Activated CD8-positive, alpha-beta memory T cell treated with anti-CD3 and anti-CD28 coated beads for 48 hours (primary cell): ENCODE measurements around the gene MGAT5B.
"Not testable (repeated sequence)": the region's sequence is repeated elsewhere in the genome, so short reads cannot be mapped to it uniquely, and the experiment has no call there.

Experiments used
- DNase-seq, 3 experiments: peaks; one replicate each; pipeline ENCODE4 v3.0.0-alpha.2; 2020; ENCODE audit warnings: low read depth in 2 of 3, low spot score in 2 of 3

Gene MGAT5B

GRCh38 chr17:76973040-76973439 is 104.8 kb downstream of the MGAT5B start:
- DNase-seq = no peak

DNA sequence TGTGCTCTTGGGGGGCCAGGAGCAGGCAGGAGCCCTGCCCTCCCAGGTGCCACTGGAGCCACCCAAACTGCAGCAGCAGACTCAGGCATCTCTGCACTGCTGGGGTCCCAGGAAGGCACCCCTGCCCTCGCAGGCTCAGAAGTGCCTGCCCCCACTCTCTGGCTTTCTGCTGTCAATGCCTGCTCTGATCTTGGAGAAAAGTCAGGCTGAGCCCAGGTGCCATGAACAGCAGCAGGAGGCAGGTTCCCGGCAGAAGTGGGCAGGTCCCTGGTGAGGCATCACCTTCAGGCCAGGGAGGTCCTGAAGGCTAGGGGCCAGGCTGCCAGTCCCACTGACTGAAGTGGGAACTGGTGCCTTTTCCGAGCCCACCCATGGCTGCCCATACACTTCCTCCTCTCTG is 106.5 kb downstream of the MGAT5B start:
- DNase-seq = no peak

DNA sequence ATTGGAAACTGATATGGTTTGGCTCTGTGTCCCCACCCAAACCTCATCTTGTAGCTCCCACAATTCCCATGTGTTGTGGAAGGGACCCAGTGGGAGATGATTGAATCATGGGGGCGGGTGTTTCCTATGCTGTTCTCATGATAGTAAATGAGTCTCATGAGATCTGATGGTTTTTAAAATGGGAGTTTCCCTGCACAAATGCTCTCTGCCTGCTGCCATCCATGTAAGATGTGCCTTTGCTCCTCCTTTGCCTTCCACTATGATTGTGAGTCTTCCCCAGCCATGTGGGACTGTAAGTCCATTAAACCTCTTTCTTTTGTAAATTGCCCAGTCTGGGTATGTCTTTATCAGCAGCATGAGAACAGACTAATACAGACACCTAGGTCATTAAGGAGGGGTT is 109.8 kb downstream of the MGAT5B start:
- DNase-seq = not testable (repeated sequence)

DNA sequence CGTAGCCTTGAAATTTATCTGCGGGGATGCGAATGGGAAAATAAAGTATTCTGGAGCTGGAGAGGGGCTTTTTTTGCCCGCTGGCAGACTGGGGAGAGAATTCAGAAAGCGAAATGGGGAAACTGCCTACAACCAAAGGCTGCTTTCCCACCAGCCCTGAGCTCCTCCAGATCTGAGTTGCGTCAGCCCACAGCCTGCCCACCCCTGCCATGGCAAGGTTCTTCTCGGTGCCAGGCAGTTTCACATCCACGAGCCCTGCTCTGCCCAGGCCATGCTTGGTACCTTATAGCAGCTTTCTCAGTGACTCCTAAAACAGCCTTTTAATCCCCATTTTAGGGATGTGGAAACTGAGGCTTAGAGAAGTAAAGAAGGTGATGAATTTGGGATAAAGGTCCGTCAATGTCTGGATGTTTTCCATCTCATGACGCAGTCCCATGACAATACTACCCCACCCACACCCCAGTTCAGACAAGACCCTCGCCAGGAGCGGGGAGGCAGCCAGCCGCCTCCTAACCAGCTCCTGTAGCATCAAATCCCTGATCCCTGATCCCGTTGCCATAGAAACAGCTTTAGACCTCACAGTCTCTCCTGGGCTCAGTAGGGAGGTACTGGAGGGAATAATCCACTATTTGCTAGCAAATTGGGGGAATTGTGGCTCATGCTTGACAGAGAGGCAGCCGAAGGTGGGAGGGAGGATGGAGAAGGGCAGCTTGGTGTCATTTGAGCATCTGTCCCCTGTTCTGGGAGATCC is 113.5 kb downstream of the MGAT5B start:
- no peak for DNase-seq

- no peak for DNase-seq
Measured at GRCh38 chr17:76982408-76983074, 114.3 kb downstream of the MGAT5B start.

- DNase-seq = no peak
Measured at GRCh38 chr17:76983075-76983775, 115.0 kb downstream of the MGAT5B start.

DNA sequence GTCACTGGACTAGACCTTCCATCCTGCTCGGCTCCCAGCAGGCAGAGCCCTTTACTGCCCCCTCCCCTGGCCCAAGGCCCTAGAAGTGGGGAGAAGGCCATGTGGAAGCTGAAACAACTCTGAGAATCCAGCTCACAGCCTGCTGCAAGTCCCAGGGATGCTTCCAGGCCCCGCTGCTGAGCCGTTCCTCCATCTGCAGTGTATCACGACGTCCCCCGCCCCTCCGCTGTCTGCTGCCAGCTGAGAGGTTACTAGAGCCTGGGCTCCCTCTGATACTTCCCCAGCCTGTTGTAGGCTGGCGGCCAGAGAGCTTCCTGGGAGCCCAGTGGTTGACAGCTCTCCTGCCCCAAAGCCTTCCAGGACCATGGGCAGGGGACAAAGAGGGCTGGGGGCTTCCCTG is 118.2 kb downstream of the MGAT5B start:
- DNase-seq = no peak

- no peak for DNase-seq
Measured at GRCh38 chr17:76987486-76988093, 119.4 kb downstream of the MGAT5B start.

- no peak for DNase-seq
Measured at GRCh38 chr17:76988796-76989195, 120.6 kb downstream of the MGAT5B start.

DNA sequence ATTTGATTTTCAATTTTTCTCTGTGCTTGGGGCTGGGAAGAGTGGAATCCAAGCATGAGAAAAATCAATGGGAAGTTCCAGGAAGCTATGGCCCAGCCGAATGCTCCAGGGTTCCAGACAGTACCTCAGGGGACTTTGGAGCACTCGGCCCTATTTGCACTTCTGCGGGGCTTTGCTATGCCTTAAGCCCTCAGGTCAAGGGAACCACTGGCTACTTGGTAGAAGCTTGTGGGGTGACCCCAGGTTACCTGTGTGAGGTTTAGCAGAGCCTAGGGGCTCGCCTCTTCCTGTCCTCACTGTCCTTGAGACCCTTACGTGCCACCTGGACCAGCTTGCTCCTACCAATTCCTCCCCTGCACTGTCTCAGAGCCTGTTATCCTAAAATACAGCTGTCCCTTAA is 121.3 kb downstream of the MGAT5B start:
- no peak for DNase-seq

GRCh38 chr17:76992891-76993290 is 124.7 kb downstream of the MGAT5B start:
- DNase-seq = no peak

- DNase-seq = no peak
Measured at GRCh38 chr17:76993651-76994050, 125.4 kb downstream of the MGAT5B start.

DNA sequence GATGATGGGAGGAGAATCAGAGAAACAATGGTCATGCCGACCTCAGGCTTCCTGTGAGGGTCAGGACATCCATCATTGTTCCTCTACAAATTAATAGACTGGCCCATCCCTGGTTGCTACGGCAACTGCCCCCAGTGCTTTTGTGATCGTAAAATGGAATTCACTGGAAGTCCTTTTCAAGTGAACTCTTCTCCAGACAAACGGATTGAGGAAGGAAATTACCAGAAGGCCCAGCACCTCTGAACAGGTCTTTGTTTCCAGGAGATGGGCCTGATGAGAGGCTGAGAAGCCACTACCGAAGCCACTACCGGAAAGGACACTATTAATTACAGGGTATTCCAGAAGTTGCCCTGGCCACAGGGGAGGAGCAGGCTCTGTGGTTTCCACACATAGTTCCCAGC is 126.0 kb downstream of the MGAT5B start:
- no peak for DNase-seq

- DNase-seq = no peak
Measured at GRCh38 chr17:76995387-76996105, 127.3 kb downstream of the MGAT5B start.

DNA sequence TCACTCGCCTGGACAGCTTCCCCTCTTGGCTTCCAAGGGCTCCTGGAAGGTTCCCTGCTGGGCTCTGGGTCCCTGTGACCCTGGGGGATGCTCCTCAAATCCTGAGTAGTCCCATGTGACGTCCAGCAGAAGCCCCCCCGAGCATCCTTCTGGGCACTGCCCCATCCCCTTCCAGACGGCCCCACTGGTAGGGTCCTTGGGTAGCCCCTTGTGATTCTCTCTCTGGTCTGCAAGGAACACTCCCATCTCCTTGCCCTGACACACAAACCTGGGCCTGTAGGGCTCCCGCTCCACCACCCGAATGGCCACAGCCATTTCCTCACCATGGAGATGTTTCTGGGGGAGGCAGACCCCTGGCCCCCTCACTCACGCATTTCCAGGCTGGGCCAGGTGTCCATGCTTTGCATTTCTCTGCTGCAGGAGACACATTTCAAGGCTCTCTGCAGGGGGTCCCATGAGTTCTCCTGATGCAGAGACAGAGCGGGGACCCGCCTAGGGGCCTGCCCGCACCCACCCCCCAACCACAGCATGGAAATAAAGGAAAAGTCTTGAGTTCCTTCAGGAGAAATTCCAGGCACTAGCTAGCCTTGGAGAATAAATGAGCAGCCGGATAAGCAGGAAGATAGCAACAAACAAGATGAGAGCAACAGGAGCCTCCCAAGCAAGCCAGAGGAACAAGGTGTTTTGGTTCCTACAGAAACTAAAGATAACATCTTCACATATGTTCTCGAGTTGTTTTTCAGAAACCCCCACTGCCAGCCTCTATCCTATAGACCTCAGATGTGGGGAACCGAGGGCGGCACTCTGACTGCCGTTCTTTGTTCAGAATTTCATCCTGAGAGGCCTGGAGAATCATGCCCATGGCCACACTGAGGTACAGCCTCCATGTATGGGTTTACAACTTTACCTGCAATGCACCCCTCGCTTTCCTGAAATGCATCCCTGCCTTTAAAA is 128.8 kb downstream of the MGAT5B start:
- DNase-seq = no peak

- DNase-seq = peak in 1 of 3 experiments; percentile 26
Measured at GRCh38 chr17:76997981-76998531, 129.9 kb downstream of the MGAT5B start.

DNA sequence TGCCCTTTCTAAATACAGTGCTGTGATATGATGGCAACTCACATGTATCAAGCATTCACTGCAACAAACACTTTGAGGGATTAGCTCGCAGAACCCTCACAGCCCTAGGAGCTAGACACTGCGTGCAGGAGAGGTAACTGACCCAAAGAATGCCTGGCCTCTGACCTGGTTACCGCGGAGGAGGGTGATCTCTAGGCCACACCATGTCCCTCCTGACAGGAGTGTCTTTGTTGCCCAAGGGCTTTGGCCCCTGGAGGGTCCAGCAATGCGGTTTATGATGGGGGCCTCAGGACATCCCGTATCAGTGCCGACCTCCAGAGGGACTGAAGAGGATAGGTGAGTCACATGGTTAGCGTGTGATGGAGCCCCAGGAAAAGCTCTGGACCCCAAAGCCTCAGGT is 130.6 kb downstream of the MGAT5B start:
- no peak for DNase-seq
